A549 (cell line): ENCODE measurements around the gene RSF1. TPM values are rescaled to one million over a fixed set of nuclear protein-coding genes. Genes with fewer than 3 reads are reported as not detected.
A peak's percentile ranks its signal among the peaks of the same experiment; 100 is the strongest.
"Not testable (repeated sequence)": the region's sequence is repeated elsewhere in the genome, so short reads cannot be mapped to it uniquely, and the experiment has no call there.

Source experiments
- ATAC-seq, 2 experiments: fragments of 200-7000 bp in 1 of 2; fragments of >200 bp in 1 of 2; cut with Nextera tagmentation in 1 of 2; cut with Tn5 transposase in 1 of 2; 3 replicates each; pipeline versions ENCODE4 v1.8.0 to v1.9.1; 2018 to 2020; ENCODE audit warnings: mild to moderate bottlenecking in 1 of 2, moderate library complexity in 1 of 2
- CTCF ChIA-PET: fragments of 300-600 bp; sonication (Branson Sonifier 250); formaldehyde crosslinking; extraction: SDS; loops from one replicate; lab custom pipeline; 2021; ENCODE audit warnings: antibody characterized with exemption, inconsistent platforms; lab: Yijun Ruan, JAX
- POLR2A ChIA-PET: fragments of 350-600 bp; formaldehyde crosslinking; extraction: SDS; loops from one replicate; lab custom pipeline; 2021; ENCODE audit warnings: antibody characterized with exemption, inconsistent platforms; lab: Yijun Ruan, JAX
- DNase-seq, 2 experiments: peaks; one replicate each; pipeline versions ENCODE4 v3.0.0 to v3.0.0-alpha.2; 2011 to 2016; ENCODE audit warnings: low read depth in 1 of 2, low spot score in 1 of 2
- FAIRE-seq: peaks from 2 replicates; lab custom pipeline; 2011; peaks lifted over from hg19 to GRCh38; lab: Jason Lieb, UNC
- H3K27ac ChIP-seq, 2 experiments: fragments of >200 bp; sonication (Bioruptor Twin); formaldehyde crosslinking; 3 replicates each; pipeline ENCODE4 v1.5.1; 2016 to 2017
- H3K4me1 ChIP-seq: fragments of >200 bp; sonication (Bioruptor Twin); formaldehyde crosslinking; 3 replicates; pipeline ENCODE4 v1.6.1; 2016
- H3K4me2 ChIP-seq: fragments of >200 bp; sonication (Bioruptor Twin); formaldehyde crosslinking; 3 replicates; pipeline ENCODE4 v1.6.1; 2016
- H3K4me3 ChIP-seq: fragments of >200 bp; sonication (Bioruptor Twin); formaldehyde crosslinking; 3 replicates; pipeline ENCODE4 v1.5.1; 2016
- H3K9me3 ChIP-seq: fragments of >200 bp; sonication (Bioruptor Twin); formaldehyde crosslinking; 3 replicates; pipeline ENCODE4 v1.6.1; 2016
- EHF ChIP-seq: fragments of 250-450 bp; sonication (Bioruptor Pico); IDR thresholded peaks from 2 replicates; pipeline ENCODE4 v1.5.0; 2020; ENCODE audit warnings: mild to moderate bottlenecking
- FOSL2 ChIP-seq, 2 experiments: fragments of 450-650 bp in 1 of 2; fragments of >200 bp in 1 of 2; sonication (Bioruptor Twin) in 1 of 2; formaldehyde crosslinking; IDR thresholded peaks; 2 replicates each; pipeline versions ENCODE4 v1.5.0 to v1.6.1; 2016 to 2020; ENCODE audit warnings: mild to moderate bottlenecking in 1 of 2, moderate library complexity in 1 of 2
- HOXB13 ChIP-seq: fragments of 250-450 bp; sonication (Bioruptor Pico); IDR thresholded peaks from 2 replicates; pipeline ENCODE4 v1.5.0; 2020; ENCODE audit warnings: low read depth, mild to moderate bottlenecking, moderate library complexity
- HOXB5 ChIP-seq: fragments of 250-450 bp; sonication (Bioruptor Pico); IDR thresholded peaks from 2 replicates; pipeline ENCODE4 v1.5.0; 2020; ENCODE audit warnings: mild to moderate bottlenecking, moderate library complexity
- JUN ChIP-seq, 2 experiments: fragments of >200 bp; sonication (Bioruptor Twin); formaldehyde crosslinking; IDR thresholded peaks; 2 replicates in 1 of 2; 3 replicates in 1 of 2; pipeline ENCODE4 v1.6.1; 2016 to 2017
- KDM1A ChIP-seq: fragments of 200-600 bp; sonication (generic); IDR thresholded peaks from 2 replicates; pipeline ENCODE4 v1.6.1; 2016; ENCODE audit warnings: low read depth, mild to moderate bottlenecking
- MAFK ChIP-seq: fragments of 450-650 bp; IDR thresholded peaks from 2 replicates; pipeline ENCODE4 v1.6.1; 2014; ENCODE audit not compliant: partially characterized antibody
- MAX ChIP-seq: IDR thresholded peaks from 2 replicates; pipeline ENCODE4 v1.6.1; 2012
- MYC ChIP-seq: IDR thresholded peaks from 2 replicates; pipeline ENCODE4 v1.6.1; 2012; ENCODE audit warnings: mild to moderate bottlenecking, inconsistent platforms, low read length, improper control_type of control experiment, borderline replicate concordance
- NR3C1 ChIP-seq: fragments of >200 bp; sonication (Bioruptor Twin); formaldehyde crosslinking; IDR thresholded peaks from 3 replicates; pipeline ENCODE4 v1.6.1; 2017
- RARB ChIP-seq: fragments of 250-450 bp; sonication (Bioruptor Pico); IDR thresholded peaks from 2 replicates; pipeline ENCODE4 v1.8.0; 2021; ENCODE audit warnings: mild to moderate bottlenecking, moderate library complexity
- SREBF2 ChIP-seq: fragments of 450-650 bp; IDR thresholded peaks from 2 replicates; pipeline ENCODE4 v1.6.1; 2014; ENCODE audit warnings: mild to moderate bottlenecking, moderate library complexity
- TFCP2L1 ChIP-seq: fragments of 250-450 bp; sonication (Bioruptor Pico); IDR thresholded peaks from 2 replicates; pipeline ENCODE4 v1.5.0; 2021; ENCODE audit warnings: mild to moderate bottlenecking
- ZC3H11A ChIP-seq: fragments of 450-650 bp; IDR thresholded peaks from 2 replicates; pipeline ENCODE4 v1.6.1; 2014; ENCODE audit warnings: antibody characterized with exemption, mild to moderate bottlenecking
- ZFP36 ChIP-seq: fragments of 450-650 bp; IDR thresholded peaks from 2 replicates; pipeline ENCODE4 v1.6.1; 2014; ENCODE audit warnings: borderline replicate concordance; ENCODE audit not compliant: partially characterized antibody
- ZSCAN20 ChIP-seq: fragments of 250-450 bp; sonication (Bioruptor Pico); IDR thresholded peaks from 2 replicates; pipeline ENCODE4 v1.8.0; 2022; ENCODE audit warnings: mild to moderate bottlenecking, moderate library complexity
- WGBS: methylation state at CpG from one replicate; pipeline ENCODE4 v1.1.6; 2017; ENCODE audit errors: missing lambda C conversion rate; 5-methylcytosine and 5-hydroxymethylcytosine counted together
- polyA plus RNA-seq, 4 experiments: library from polyadenylated mRNA; depleted of rRNA in 3 of 4; stranded (reverse); fragments of >200 nt; fragmentation: RNase III in 1 of 4; extraction: RNeasy Plus Mini Kit Qiagen cat#74134 plus additional on column Dnase treatment in 1 of 4; gene quantifications; 2 replicates in 3 of 4; 3 replicates in 1 of 4; pipeline ENCODE4 v1.2.3, GENCODE V29; 2011 to 2017
- TF ChIP-seq, protein P1 (sequence below): fragments of >200 bp; sonication (Bioruptor Twin); formaldehyde crosslinking; IDR thresholded peaks from 2 replicates; pipeline ENCODE4 v1.6.1; 2016
- TF ChIP-seq, protein P2 (sequence below): fragments of >200 bp; sonication (Bioruptor Twin); formaldehyde crosslinking; IDR thresholded peaks from 3 replicates; pipeline ENCODE4 v1.6.1; 2016
- TF ChIP-seq, protein P3 (sequence below): fragments of >200 bp; sonication (Bioruptor Twin); formaldehyde crosslinking; IDR thresholded peaks from 3 replicates; pipeline ENCODE4 v1.5.1; 2016
- TF ChIP-seq, protein P4 (sequence below): fragments of 150-350 bp; IDR thresholded peaks from 2 replicates; pipeline ENCODE4 v1.6.1; 2014; ENCODE audit warnings: low read depth, mild to moderate bottlenecking, low read length

The RSF1 gene
- polyA plus RNA-seq, 2 of the 4 experiments (the other 2 are of a cell fraction) = 18.8 to 29.6 TPM

DNA sequence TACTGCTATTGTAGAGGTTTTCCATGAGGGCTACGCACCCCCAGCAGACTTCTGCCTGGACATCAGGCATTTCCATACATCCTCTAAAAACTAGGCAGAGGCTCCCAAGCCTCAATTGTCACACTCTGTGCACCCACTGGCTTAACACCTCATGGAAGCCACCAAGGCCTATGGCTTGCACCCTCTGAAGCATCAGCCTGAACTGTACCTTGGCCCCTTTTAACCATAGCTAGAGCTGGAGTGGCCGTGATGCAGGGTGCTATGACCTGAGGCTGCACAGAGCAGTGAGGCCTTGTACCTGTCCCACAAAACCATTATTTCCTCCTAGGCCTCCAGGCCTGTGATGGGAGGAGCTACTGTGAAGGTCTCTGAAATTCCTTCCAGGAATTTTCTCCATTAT, 34.3 kb upstream of the RSF1 start:
- peak in 1 of 2 experiments; percentile 12 for DNase-seq
- Histone ChIP-seq H3K4me2 (no peak overlapping the region), H3K27ac (no peak overlapping the region), H3K4me3 (no peak overlapping the region), H3K4me1 (no peaks in the 10 kb centered on the region), H3K9me3 (peaks cover 24% of the 10 kb centered on the region)
- no peak for ATAC-seq
- ChIA-PET CTCF (no interaction called here), POLR2A (no interaction called here)
- FAIRE-seq = no peak
- WGBS = 88% methylated on average over 2 of the region's 2 CpGs
- TF ChIP-seq KDM1A (no peak), ZFP36 (peak; percentile 95)

DNA sequence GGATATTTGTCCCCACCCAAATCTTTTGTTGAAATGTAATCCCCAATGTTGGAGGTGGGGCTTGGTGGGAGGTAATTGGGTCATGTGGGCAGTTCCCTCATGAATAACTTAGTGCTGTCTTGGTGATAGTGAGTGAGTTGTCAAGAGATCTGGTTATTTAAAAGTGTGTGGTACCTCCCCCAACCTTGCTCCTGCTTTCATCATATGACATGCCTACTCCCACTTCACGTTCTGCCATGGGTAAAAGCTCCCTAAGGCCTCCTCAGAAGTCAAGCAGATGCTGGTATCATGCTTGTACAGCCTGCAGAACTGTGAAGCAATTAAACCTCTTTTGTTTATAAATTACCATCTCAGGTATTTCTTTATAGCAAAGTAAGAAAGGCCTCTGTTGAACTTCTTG, 31.0 kb upstream of the RSF1 start:
- ChIA-PET POLR2A (no interaction called here), CTCF (interaction anchor here (0.6 kb wide), 1 partner anchor 194 kb away, joined by 3 read pairs; no protein-coding TSS in a partner anchor)
- no peak for ATAC-seq
- no peak for FAIRE-seq
- TF ChIP-seq SREBF2 (no peak), MAFK (no peak), NR3C1 (no peak), ZSCAN20 (CRISPR knock-in tag) (no peak), HOXB13 (CRISPR knock-in tag) (no peak), EHF (CRISPR knock-in tag) (no peak), RARB (no peak), TFCP2L1 (CRISPR knock-in tag) (no peak), MYC (no peak), FOSL2 (IDR thresholded peaks at IDR 0.05) (no peak), FOSL2 (CRISPR knock-in tag; IDR thresholded peaks at IDR 0.05) (no peak), JUN (IDR thresholded peaks at IDR 0.05) (no peak), HOXB5 (CRISPR knock-in tag) (no peak), ZC3H11A (no peak)
- TF ChIP-seq, protein P1, sequence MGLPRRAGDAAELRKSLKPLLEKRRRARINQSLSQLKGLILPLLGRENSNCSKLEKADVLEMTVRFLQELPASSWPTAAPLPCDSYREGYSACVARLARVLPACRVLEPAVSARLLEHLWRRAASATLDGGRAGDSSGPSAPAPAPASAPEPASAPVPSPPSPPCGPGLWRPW = no peak
- TF ChIP-seq, protein P2, sequence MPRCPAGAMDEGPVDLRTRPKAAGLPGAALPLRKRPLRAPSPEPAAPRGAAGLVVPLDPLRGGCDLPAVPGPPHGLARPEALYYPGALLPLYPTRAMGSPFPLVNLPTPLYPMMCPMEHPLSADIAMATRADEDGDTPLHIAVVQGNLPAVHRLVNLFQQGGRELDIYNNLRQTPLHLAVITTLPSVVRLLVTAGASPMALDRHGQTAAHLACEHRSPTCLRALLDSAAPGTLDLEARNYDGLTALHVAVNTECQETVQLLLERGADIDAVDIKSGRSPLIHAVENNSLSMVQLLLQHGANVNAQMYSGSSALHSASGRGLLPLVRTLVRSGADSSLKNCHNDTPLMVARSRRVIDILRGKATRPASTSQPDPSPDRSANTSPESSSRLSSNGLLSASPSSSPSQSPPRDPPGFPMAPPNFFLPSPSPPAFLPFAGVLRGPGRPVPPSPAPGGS = no peak
- Histone ChIP-seq H3K4me1 (no peaks in the 10 kb centered on the region), H3K4me2 (no peak overlapping the region), H3K4me3 (no peak overlapping the region), H3K27ac (no peak overlapping the region), H3K9me3 (peaks cover 23% of the 10 kb centered on the region)
- WGBS = 68% methylated on average over 1 of the region's 1 CpG
- no peak for DNase-seq

DNA sequence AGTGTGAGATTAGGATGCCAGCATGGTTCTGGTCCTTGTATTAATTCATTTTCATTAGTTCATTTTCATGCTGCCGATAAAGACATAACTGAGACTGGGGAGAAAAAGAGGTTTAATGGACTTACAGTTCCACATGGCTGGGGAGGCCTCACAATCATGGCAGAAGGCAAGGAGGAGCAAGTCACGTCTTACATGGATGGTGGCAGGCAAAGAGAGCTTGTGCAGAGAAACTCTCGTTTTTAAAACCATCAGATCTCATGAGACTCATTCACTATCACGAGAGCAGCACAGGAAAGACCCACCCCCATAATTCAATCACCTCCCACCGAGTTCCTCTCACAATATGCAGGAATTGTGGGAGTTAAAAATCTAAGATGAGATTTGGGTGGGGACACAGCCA, 23.2 kb upstream of the RSF1 start:
- H3K4me1 ChIP-seq, ATAC-seq, H3K4me3 ChIP-seq, CTCF ChIA-PET, H3K9me3 ChIP-seq, POLR2A ChIA-PET, H3K4me2 ChIP-seq, DNase-seq, FAIRE-seq, H3K27ac ChIP-seq: not testable (repeated sequence)
- WGBS = 67% methylated on average over 5 of the region's 5 CpGs

GRCh38 chr11:77842441-77843121, 22.1 kb upstream of the RSF1 start:
- no peak for DNase-seq
- ATAC-seq = no peak
- CTCF ChIA-PET = no interaction called here
- FAIRE-seq = no peak
- POLR2A ChIA-PET = interaction anchor here (0.5 kb wide), 1 partner anchor 152 kb away, joined by 5 read pairs; the partner anchor contains the start of gene INTS4
- TF ChIP-seq MAX (no peak), MYC (no peak)
- TF ChIP-seq, protein P3, sequence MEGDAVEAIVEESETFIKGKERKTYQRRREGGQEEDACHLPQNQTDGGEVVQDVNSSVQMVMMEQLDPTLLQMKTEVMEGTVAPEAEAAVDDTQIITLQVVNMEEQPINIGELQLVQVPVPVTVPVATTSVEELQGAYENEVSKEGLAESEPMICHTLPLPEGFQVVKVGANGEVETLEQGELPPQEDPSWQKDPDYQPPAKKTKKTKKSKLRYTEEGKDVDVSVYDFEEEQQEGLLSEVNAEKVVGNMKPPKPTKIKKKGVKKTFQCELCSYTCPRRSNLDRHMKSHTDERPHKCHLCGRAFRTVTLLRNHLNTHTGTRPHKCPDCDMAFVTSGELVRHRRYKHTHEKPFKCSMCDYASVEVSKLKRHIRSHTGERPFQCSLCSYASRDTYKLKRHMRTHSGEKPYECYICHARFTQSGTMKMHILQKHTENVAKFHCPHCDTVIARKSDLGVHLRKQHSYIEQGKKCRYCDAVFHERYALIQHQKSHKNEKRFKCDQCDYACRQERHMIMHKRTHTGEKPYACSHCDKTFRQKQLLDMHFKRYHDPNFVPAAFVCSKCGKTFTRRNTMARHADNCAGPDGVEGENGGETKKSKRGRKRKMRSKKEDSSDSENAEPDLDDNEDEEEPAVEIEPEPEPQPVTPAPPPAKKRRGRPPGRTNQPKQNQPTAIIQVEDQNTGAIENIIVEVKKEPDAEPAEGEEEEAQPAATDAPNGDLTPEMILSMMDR = no peak
- TF ChIP-seq, protein P4, sequence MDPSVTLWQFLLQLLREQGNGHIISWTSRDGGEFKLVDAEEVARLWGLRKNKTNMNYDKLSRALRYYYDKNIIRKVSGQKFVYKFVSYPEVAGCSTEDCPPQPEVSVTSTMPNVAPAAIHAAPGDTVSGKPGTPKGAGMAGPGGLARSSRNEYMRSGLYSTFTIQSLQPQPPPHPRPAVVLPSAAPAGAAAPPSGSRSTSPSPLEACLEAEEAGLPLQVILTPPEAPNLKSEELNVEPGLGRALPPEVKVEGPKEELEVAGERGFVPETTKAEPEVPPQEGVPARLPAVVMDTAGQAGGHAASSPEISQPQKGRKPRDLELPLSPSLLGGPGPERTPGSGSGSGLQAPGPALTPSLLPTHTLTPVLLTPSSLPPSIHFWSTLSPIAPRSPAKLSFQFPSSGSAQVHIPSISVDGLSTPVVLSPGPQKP = no peak
- 18% methylated on average over 1 of the region's 1 CpG for WGBS
- no peak overlapping the region for H3K4me2 ChIP-seq
- H3K9me3 ChIP-seq = peaks cover 3% of the 10 kb centered on the region; the same call in 1 of the 3 replicates
- H3K4me3 ChIP-seq = no peak overlapping the region
- H3K4me1 ChIP-seq = peaks cover 4% of the 10 kb centered on the region; the same call in 1 of the 3 replicates
- no peak overlapping the region for H3K27ac ChIP-seq
